Activated naive CD8-positive, alpha-beta T cell treated with anti-CD3 and anti-CD28 coated beads for 36 hours (primary cell): ENCODE measurements around the gene PRSS36. TPM values are rescaled to one million over a fixed set of nuclear protein-coding genes. Genes with fewer than 3 reads are reported as not detected.

Source experiments
- DNase-seq: peaks from one replicate; pipeline ENCODE4 v3.0.0; 2021
- H3K27ac Mint-ChIP-seq: one replicate; pipeline ENCODE4 v1.8.0; 2022; ENCODE audit warnings: mild to moderate bottlenecking, moderate library complexity, mixed read lengths
- H3K27me3 Mint-ChIP-seq: one replicate; pipeline ENCODE4 v1.8.0; 2022; ENCODE audit warnings: mild to moderate bottlenecking, mixed read lengths
- H3K36me3 Mint-ChIP-seq: one replicate; pipeline ENCODE4 v1.8.0; 2021; ENCODE audit warnings: mild to moderate bottlenecking, mixed read lengths
- H3K4me1 Mint-ChIP-seq: one replicate; pipeline ENCODE4 v1.8.0; 2021; ENCODE audit warnings: mixed read lengths
- H3K4me3 Mint-ChIP-seq: one replicate; pipeline ENCODE4 v1.8.0; 2022; ENCODE audit warnings: mild to moderate bottlenecking, moderate library complexity, mixed read lengths
- H3K9me3 Mint-ChIP-seq: one replicate; pipeline ENCODE4 v1.8.0; 2022; ENCODE audit warnings: mixed read lengths
- total RNA-seq, 2 experiments: library from RNA; stranded (reverse); gene quantifications; one replicate each; pipeline ENCODE4 v1.2.3, GENCODE V29; 2021

PRSS36 gene
- total RNA-seq, 2 experiments from 2014 or later: 0.74 TPM; not detected in 1

DNA sequence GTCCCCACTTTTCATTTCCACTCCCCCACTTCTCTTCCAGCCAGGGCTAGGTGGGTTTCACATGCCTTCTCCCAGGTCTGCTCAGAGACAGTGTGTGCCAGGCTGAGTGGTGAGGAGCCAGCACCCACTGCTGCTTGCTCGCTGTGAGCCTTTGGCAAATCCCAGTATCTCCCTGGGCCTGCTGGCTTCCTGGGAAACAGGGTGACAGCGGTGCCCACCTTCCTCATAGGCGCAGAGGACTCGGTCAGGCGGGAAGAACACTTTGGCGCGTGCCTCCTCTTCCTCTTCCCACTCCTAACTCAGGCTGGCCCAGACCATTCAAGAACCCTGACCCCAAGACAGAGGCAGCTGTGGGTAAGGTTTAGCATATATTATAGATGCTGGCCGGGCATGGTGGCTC lies 60.7 kb downstream of the PRSS36 start:
- H3K4me1 Mint-ChIP-seq: peaks cover 9% of the 10 kb centered on the region
- H3K36me3 Mint-ChIP-seq: peaks cover 11% of the 10 kb centered on the region
- H3K27me3 Mint-ChIP-seq: no peaks in the 10 kb centered on the region
- H3K27ac Mint-ChIP-seq: no peak overlapping the region
- H3K4me3 Mint-ChIP-seq: no peak overlapping the region
- no peak for DNase-seq
- H3K9me3 Mint-ChIP-seq: no peaks in the 10 kb centered on the region

Other genes with a start within 250 kb of the PRSS36 start
- gene FBXL19, start 226.5 kb downstream of the PRSS36 start, total RNA-seq: 10 to 100 TPM; 24.9 to 27.0 TPM
- 1 to 10 TPM; 5.4 to 5.7 TPM for gene ORAI3, start 201.0 kb downstream of the PRSS36 start, total RNA-seq
- 10 to 100 TPM; 28.5 to 31.7 TPM for gene SETD1A, start 192.3 kb downstream of the PRSS36 start, total RNA-seq
- 1 to 10 TPM; 1.5 TPM for gene HSD3B7, start 164.9 kb downstream of the PRSS36 start, total RNA-seq
- 1 to 10 TPM; 1.3 to 1.6 TPM for gene STX1B, start 139.4 kb downstream of the PRSS36 start, total RNA-seq
- gene STX4, start 116.5 kb downstream of the PRSS36 start, total RNA-seq: 10 to 100 TPM; 32.4 to 33.0 TPM
- 10 to 100 TPM; 17.3 to 18.5 TPM for gene ZNF668, start 75.8 kb downstream of the PRSS36 start, total RNA-seq
- 10 to 100 TPM; 20.0 to 21.8 TPM for gene ZNF646, start 75.6 kb downstream of the PRSS36 start, total RNA-seq
- 1 to 10 TPM; 3.0 to 3.1 TPM for gene PRSS53, start 61.1 kb downstream of the PRSS36 start, total RNA-seq
- gene VKORC1, start 55.3 kb downstream of the PRSS36 start, total RNA-seq: 10 to 100 TPM; 57.9 to 61.3 TPM
- 10 to 100 TPM; 45.5 to 49.3 TPM for gene BCKDK, start 41.7 kb downstream of the PRSS36 start, total RNA-seq
- 10 to 100 TPM; 48.9 to 49.9 TPM for gene KAT8, start 32.4 kb downstream of the PRSS36 start, total RNA-seq
- gene PRSS8, start 14.3 kb downstream of the PRSS36 start, total RNA-seq: not detected
- gene FUS, start 30.1 kb upstream of the PRSS36 start, total RNA-seq: 100 to 1,000 TPM; 817 to 858 TPM
- gene PYCARD, start 52.7 kb upstream of the PRSS36 start, total RNA-seq: 1 to 10 TPM; 5.0 to 5.2 TPM
- gene TRIM72, start 64.1 kb upstream of the PRSS36 start, total RNA-seq: not detected
- gene PYDC1, start 67.1 kb upstream of the PRSS36 start, total RNA-seq: not detected
- gene ITGAM, start 109.9 kb upstream of the PRSS36 start, total RNA-seq: under 1 TPM; 0.38 to 0.68 TPM
- 1 to 10 TPM; 1.4 to 1.6 TPM for gene ITGAX, start 205.1 kb upstream of the PRSS36 start, total RNA-seq
- gene ITGAD, start 243.3 kb upstream of the PRSS36 start, total RNA-seq: not detected